GM12891 (cell line): ENCODE results near the gene TBC1D20.

Source experiments
- POLR2A ChIP-seq: IDR thresholded peaks from 2 replicates; pipeline ENCODE4 v1.6.1; 2011; ENCODE audit warnings: low read depth, low read length, control low read depth
- POLR2AphosphoS5 ChIP-seq: IDR thresholded peaks from 2 replicates; pipeline ENCODE4 v1.6.1; 2011; ENCODE audit warnings: low read depth, low read length, control low read depth
- TAF1 ChIP-seq: IDR thresholded peaks from 2 replicates; pipeline ENCODE4 v1.6.1; 2011; ENCODE audit warnings: low read depth, low read length, control low read depth

GRCh38 chr20:496126-496696, 33.9 kb upstream of the TBC1D20 start:
- TF ChIP-seq POLR2A (no peak), TAF1 (no peak), POLR2AphosphoS5 (no peak)
